Measurements from ENCODE around the gene MGAT5B. TPM values are rescaled to one million over a fixed set of nuclear protein-coding genes. Genes with fewer than 3 reads are reported as not detected.

Gene MGAT5B
- total RNA-seq, 4 donors from 2014 or later, result 0.59 to 3.3 (median 1.5) TPM; not detected in 1

GRCh38 chr17:76957678-76958464 lies 89.7 kb downstream of the MGAT5B start:
- intact Hi-C loops (cut with DNase I; ENCODE audit: low total_unique reads), result no loop called here
- H3K4me3 ChIP-seq, result no peak overlapping the region

GRCh38 chr17:76958974-76959373 lies 90.8 kb downstream of the MGAT5B start:
- H3K36me3 ChIP-seq, result no peaks in the 10 kb centered on the region
- no peak for TF ChIP-seq POLR2A (IDR thresholded peaks at IDR 0.05)
- no peak for TF ChIP-seq CTCF (IDR thresholded peaks at IDR 0.05)
- no peaks in the 10 kb centered on the region for H3K27me3 ChIP-seq
- DNase-seq, result no peak
- H3K27ac ChIP-seq, result no peak overlapping the region
- H3K4me1 ChIP-seq, result no peaks in the 10 kb centered on the region
- H3K9me3 ChIP-seq, result no peaks in the 10 kb centered on the region
- intact Hi-C loops (cut with DNase I; ENCODE audit: low total_unique reads), result no loop called here
- H3K4me3 ChIP-seq, result no peak overlapping the region

More at GRCh38 chr17:76957678-76958464, 89.7 kb downstream of the MGAT5B start:
- H3K36me3 ChIP-seq, result no peaks in the 10 kb centered on the region
- H3K9me3 ChIP-seq, result no peaks in the 10 kb centered on the region
- H3K4me1 ChIP-seq, result no peaks in the 10 kb centered on the region
- no peaks in the 10 kb centered on the region for H3K27me3 ChIP-seq
- DNase-seq, result no peak
- no peak overlapping the region for H3K27ac ChIP-seq
- TF ChIP-seq CTCF (IDR thresholded peaks at IDR 0.05) (no peak), POLR2A (IDR thresholded peaks at IDR 0.05) (no peak)

GRCh38 chr17:76961869-76962268 lies 93.7 kb downstream of the MGAT5B start:
- no peak for TF ChIP-seq CTCF (IDR thresholded peaks at IDR 0.05)
- Histone ChIP-seq H3K27me3 (no peaks in the 10 kb centered on the region), H3K4me3 (no peak overlapping the region), H3K4me1 (no peaks in the 10 kb centered on the region), H3K27ac (no peak overlapping the region), H3K36me3 (no peaks in the 10 kb centered on the region), H3K9me3 (no peaks in the 10 kb centered on the region)
- intact Hi-C loops (cut with DNase I; ENCODE audit: low total_unique reads), result no loop called here
- no peak for DNase-seq

- H3K36me3 ChIP-seq, result no peaks in the 10 kb centered on the region
- no peak for DNase-seq
- H3K27ac ChIP-seq, result no peak overlapping the region
- H3K9me3 ChIP-seq, result no peaks in the 10 kb centered on the region
- no peak for TF ChIP-seq CTCF (IDR thresholded peaks at IDR 0.05)
- no peak for TF ChIP-seq POLR2A (IDR thresholded peaks at IDR 0.05)
- H3K27me3 ChIP-seq, result no peaks in the 10 kb centered on the region
- intact Hi-C loops (cut with DNase I; ENCODE audit: low total_unique reads), result no loop called here
- no peak overlapping the region for H3K4me3 ChIP-seq
- H3K4me1 ChIP-seq, result no peaks in the 10 kb centered on the region
Measured at GRCh38 chr17:76962858-76963257, 94.7 kb downstream of the MGAT5B start.

- Histone ChIP-seq H3K27ac (no peak overlapping the region), H3K27me3 (peaks cover 0 to 7% of the 10 kb centered on the region in 2 donors), H3K36me3 (no peaks in the 10 kb centered on the region), H3K4me1 (peaks cover 0 to 8% of the 10 kb centered on the region in 2 donors), H3K9me3 (no peaks in the 10 kb centered on the region), H3K4me3 (no peak overlapping the region)
- TF ChIP-seq POLR2A (IDR thresholded peaks at IDR 0.05), result no peak
- no peak for TF ChIP-seq CTCF (IDR thresholded peaks at IDR 0.05)
- no peak for DNase-seq
- intact Hi-C loops (cut with DNase I; ENCODE audit: low total_unique reads), result no loop called here
Measured at GRCh38 chr17:76966016-76966415, 97.8 kb downstream of the MGAT5B start.
